Osteocyte (in vitro differentiated cells): ENCODE data around the gene SENP5. TPM values are rescaled to one million over a fixed set of nuclear protein-coding genes. Genes with fewer than 3 reads are reported as not detected.

ENCODE experiments used
- DNase-seq: peaks from one replicate; pipeline ENCODE4 v3.0.0; 2021; ENCODE audit warnings: mixed read lengths; ENCODE audit not compliant: unreplicated experiment; ENCODE audit errors: extremely low spot score
- H3K27ac Mint-ChIP-seq: one replicate; pipeline ENCODE4 v1.8.0; 2021; ENCODE audit warnings: mild to moderate bottlenecking, mixed read lengths; ENCODE audit not compliant: unreplicated experiment
- H3K27me3 Mint-ChIP-seq: one replicate; pipeline ENCODE4 v1.8.0; 2021; ENCODE audit warnings: mixed read lengths; ENCODE audit not compliant: unreplicated experiment
- H3K36me3 Mint-ChIP-seq: one replicate; pipeline ENCODE4 v1.8.0; 2021; ENCODE audit warnings: mixed read lengths; ENCODE audit not compliant: unreplicated experiment
- H3K4me1 Mint-ChIP-seq: one replicate; pipeline ENCODE4 v1.8.0; 2021; ENCODE audit warnings: mixed read lengths; ENCODE audit not compliant: unreplicated experiment
- H3K4me3 Mint-ChIP-seq: one replicate; pipeline ENCODE4 v1.8.0; 2021; ENCODE audit warnings: mild to moderate bottlenecking, moderate library complexity, mixed read lengths; ENCODE audit not compliant: unreplicated experiment
- H3K9me3 Mint-ChIP-seq: one replicate; pipeline ENCODE4 v1.8.0; 2021; ENCODE audit warnings: mixed read lengths; ENCODE audit not compliant: unreplicated experiment
- CTCF ChIP-seq: fragments of 200-600 bp; sonication (generic); IDR thresholded peaks from 2 replicates; pipeline ENCODE4 v1.5.0; 2021; ENCODE audit warnings: antibody characterized with exemption, mild to moderate bottlenecking, moderate library complexity
- total RNA-seq: library from RNA; stranded (reverse); gene quantifications from 2 replicates; pipeline ENCODE4 v1.2.1, GENCODE V29; 2021

Gene SENP5
- total RNA-seq, 1 donor from 2014 or later: 35.9 TPM

GRCh38 chr3:196896229-196896628 is 28.5 kb downstream of the SENP5 start:
- Mint-ChIP-seq H3K27me3 (no peaks in the 10 kb centered on the region), H3K4me1 (no peaks in the 10 kb centered on the region), H3K27ac (no peak overlapping the region), H3K36me3 (peaks cover 17% of the 10 kb centered on the region), H3K4me3 (no peak overlapping the region), H3K9me3 (no peaks in the 10 kb centered on the region)
- TF ChIP-seq CTCF: no peak
- no peak for DNase-seq

- TF ChIP-seq CTCF: no peak
- Mint-ChIP-seq H3K9me3 (no peaks in the 10 kb centered on the region), H3K4me3 (no peak overlapping the region), H3K4me1 (no peaks in the 10 kb centered on the region), H3K36me3 (peaks cover 42% of the 10 kb centered on the region), H3K27ac (no peak overlapping the region), H3K27me3 (no peaks in the 10 kb centered on the region)
- DNase-seq: no peak
These were observed 34.0 kb downstream of the SENP5 start for GRCh38 chr3:196901768-196902167.

- Mint-ChIP-seq H3K36me3 (peaks cover 46% of the 10 kb centered on the region), H3K9me3 (no peaks in the 10 kb centered on the region), H3K27me3 (no peaks in the 10 kb centered on the region), H3K4me1 (no peaks in the 10 kb centered on the region), H3K27ac (no peak overlapping the region), H3K4me3 (no peak overlapping the region)
- no peak for TF ChIP-seq CTCF
- DNase-seq: no peak
These were observed 34.6 kb downstream of the SENP5 start for GRCh38 chr3:196902296-196902695.

GRCh38 chr3:196903740-196904139 is 36.0 kb downstream of the SENP5 start:
- Mint-ChIP-seq H3K27me3 (no peaks in the 10 kb centered on the region), H3K4me1 (no peaks in the 10 kb centered on the region), H3K27ac (no peak overlapping the region), H3K4me3 (no peak overlapping the region), H3K36me3 (peaks cover 56% of the 10 kb centered on the region), H3K9me3 (no peaks in the 10 kb centered on the region)
- no peak for DNase-seq
- TF ChIP-seq CTCF: no peak

GRCh38 chr3:196914866-196915265 is 47.1 kb downstream of the SENP5 start:
- Mint-ChIP-seq H3K4me1 (no peaks in the 10 kb centered on the region), H3K27me3 (no peaks in the 10 kb centered on the region), H3K4me3 (no peak overlapping the region), H3K27ac (no peak overlapping the region), H3K36me3 (peaks cover 26% of the 10 kb centered on the region), H3K9me3 (peaks cover 10% of the 10 kb centered on the region)
- no peak for TF ChIP-seq CTCF
- no peak for DNase-seq
